CD14-positive monocyte (primary cell): Measurements from ENCODE around the gene CBLB. TPM values are rescaled to one million over a fixed set of nuclear protein-coding genes. Genes with fewer than 3 reads are reported as not detected.

ENCODE experiments used
- DNase-seq, 3 donors: peaks; one replicate each; pipeline ENCODE4 v3.0.0-alpha.2; 2011 to 2022
- H2AFZ ChIP-seq: 2 replicates; pipeline ENCODE4 v1.6.0; 2012; ENCODE audit warnings: mild to moderate bottlenecking, low read depth, low read length, inconsistent platforms; ENCODE audit not compliant: insufficient read depth, poor library complexity, severe bottlenecking
- H3K27ac ChIP-seq, 2 donors: 1 replicate in 1 of 2; 2 replicates in 1 of 2; pipeline ENCODE4 v1.5.1; 2012 to 2013; ENCODE audit warnings: low read length in 2 of 2, control low read depth in 1 of 2, inconsistent platforms in 1 of 2, low read depth in 1 of 2, mild to moderate bottlenecking in 1 of 2
- H3K27me3 ChIP-seq, 2 donors: one replicate each; pipeline versions ENCODE4 v1.6.0 to v1.6.1; 2011 to 2013; ENCODE audit warnings: low read length in 2 of 2; ENCODE audit not compliant: control insufficient read depth in 2 of 2, insufficient read depth in 2 of 2
- H3K36me3 ChIP-seq, 2 donors: replicated peaks in 1 of 2; 1 replicate in 1 of 2; 2 replicates in 1 of 2; pipeline versions ENCODE4 v1.5.1 to v1.6.1; 2012 to 2013; ENCODE audit warnings: low read length in 2 of 2, control low read depth in 1 of 2, inconsistent platforms in 1 of 2, mild to moderate bottlenecking in 1 of 2; ENCODE audit not compliant: insufficient read depth in 2 of 2, control insufficient read depth in 1 of 2
- H3K4me1 ChIP-seq, 2 donors: 1 replicate in 1 of 2; 2 replicates in 1 of 2; pipeline versions ENCODE4 v1.5.1 to v1.6.1; 2012 to 2013; ENCODE audit warnings: low read length in 2 of 2, control low read depth in 1 of 2, inconsistent platforms in 1 of 2, mild to moderate bottlenecking in 1 of 2, moderate library complexity in 1 of 2; ENCODE audit not compliant: insufficient read depth in 2 of 2, control insufficient read depth in 1 of 2
- H3K4me2 ChIP-seq: replicated peaks from 2 replicates; pipeline ENCODE3; 2012; ENCODE audit warnings: low read length, moderate library complexity, mild to moderate bottlenecking; ENCODE audit not compliant: poor library complexity, severe bottlenecking; ENCODE audit errors: extremely low read depth
- H3K4me3 ChIP-seq, 3 experiments: fragments of 200-600 bp in 1 of 3; sonication (generic) in 1 of 3; replicated peaks in 1 of 3; 1 replicate in 2 of 3; 2 replicates in 1 of 3; pipeline ENCODE4 v1.5.1; 2011 to 2013; ENCODE audit warnings: low read length in 3 of 3, mild to moderate bottlenecking in 3 of 3, control low read depth in 2 of 3, low read depth in 2 of 3, inconsistent platforms in 1 of 3, moderate library complexity in 1 of 3
- H3K79me2 ChIP-seq: 2 replicates; pipeline ENCODE4 v1.6.0; 2012; ENCODE audit warnings: mild to moderate bottlenecking, control low read depth, inconsistent platforms, low read length, moderate library complexity; ENCODE audit not compliant: insufficient read depth
- H3K9ac ChIP-seq: 2 replicates; pipeline ENCODE4 v1.6.0; 2017; ENCODE audit warnings: low read length, mild to moderate bottlenecking; ENCODE audit not compliant: insufficient read depth, poor library complexity, severe bottlenecking
- H3K9me3 ChIP-seq, 2 donors: replicated peaks in 1 of 2; 1 replicate in 1 of 2; 2 replicates in 1 of 2; pipeline versions ENCODE4 v1.5.1 to v1.6.1; 2012 to 2013; ENCODE audit warnings: low read length in 2 of 2, control low read depth in 1 of 2; ENCODE audit not compliant: control insufficient read depth in 1 of 2, insufficient read depth in 1 of 2
- H4K20me1 ChIP-seq: 2 replicates; pipeline ENCODE4 v1.6.0; 2012; ENCODE audit warnings: mild to moderate bottlenecking, low read length, control low read depth, moderate library complexity; ENCODE audit not compliant: insufficient read depth
- H3K27ac Mint-ChIP-seq, 7 donors: one replicate each; pipeline ENCODE4 v1.8.0; 2020; ENCODE audit warnings: mild to moderate bottlenecking in 7 of 7, mixed read lengths in 7 of 7, moderate library complexity in 6 of 7, inconsistent platforms in 2 of 7
- H3K27me3 Mint-ChIP-seq, 3 donors: one replicate each; pipeline ENCODE4 v1.8.0; 2021 to 2022; ENCODE audit warnings: low read depth in 3 of 3, mild to moderate bottlenecking in 3 of 3, mixed read lengths in 3 of 3, moderate library complexity in 3 of 3, inconsistent platforms in 1 of 3
- H3K36me3 Mint-ChIP-seq, 2 donors: one replicate each; pipeline ENCODE4 v1.8.0; 2020; ENCODE audit warnings: mixed read lengths in 2 of 2, inconsistent platforms in 1 of 2, mild to moderate bottlenecking in 1 of 2
- H3K4me1 Mint-ChIP-seq: one replicate; pipeline ENCODE4 v1.8.0; 2020; ENCODE audit warnings: mild to moderate bottlenecking, mixed read lengths
- H3K4me3 Mint-ChIP-seq, 2 donors: one replicate each; pipeline ENCODE4 v1.8.0; 2020; ENCODE audit warnings: mild to moderate bottlenecking in 2 of 2, mixed read lengths in 2 of 2, moderate library complexity in 1 of 2
- H3K9me3 Mint-ChIP-seq, 7 donors: one replicate each; pipeline ENCODE4 v1.8.0; 2020 to 2022; ENCODE audit warnings: mixed read lengths in 7 of 7, mild to moderate bottlenecking in 6 of 7, moderate library complexity in 6 of 7, inconsistent platforms in 2 of 7
- WGBS: methylation state at CpG from one replicate; pipeline ENCODE4 v1.1.5; 2013; ENCODE audit warnings: missing lambda C conversion rate; ENCODE audit not compliant: insufficient coverage; 5-methylcytosine and 5-hydroxymethylcytosine counted together
- intact Hi-C, 2 donors: fragments of 100-400 bp; cut with micrococcal nuclease; formaldehyde crosslinking; loops; one replicate each; pipeline versions ENCODE4 v1.15.0 to v1.15.1; 2023
- polyA plus RNA-seq, 3 donors: library from polyadenylated mRNA; depleted of rRNA in 1 of 3; unstranded in 2 of 3; stranded (reverse) in 1 of 3; fragments of 300-500 nt in 2 of 3; fragments of >200 nt in 1 of 3; fragmentation: Illumina TruSeq in 2 of 3; gene quantifications; 1 replicate in 2 of 3; 2 replicates in 1 of 3; pipeline ENCODE4 v1.2.3, GENCODE V29; 2012 to 2021
- TF ChIP-seq, protein P1 (sequence below): fragments of 200-600 bp; IDR thresholded peaks from one replicate; pipeline ENCODE4 v1.8.0; 2022; ENCODE audit warnings: antibody characterized with exemption, mild to moderate bottlenecking

Gene CBLB
- polyA plus RNA-seq, 3 donors: 1.6 to 8.1 (median 3.6) TPM

GRCh38 chr3:105907777-105908176, 39.0 kb upstream of the CBLB start:
- H3K27ac Mint-ChIP-seq: peak overlapping the region; percentile 22 to 83 (median 46)
- no peaks in the 10 kb centered on the region for H3K27me3 Mint-ChIP-seq

DNA sequence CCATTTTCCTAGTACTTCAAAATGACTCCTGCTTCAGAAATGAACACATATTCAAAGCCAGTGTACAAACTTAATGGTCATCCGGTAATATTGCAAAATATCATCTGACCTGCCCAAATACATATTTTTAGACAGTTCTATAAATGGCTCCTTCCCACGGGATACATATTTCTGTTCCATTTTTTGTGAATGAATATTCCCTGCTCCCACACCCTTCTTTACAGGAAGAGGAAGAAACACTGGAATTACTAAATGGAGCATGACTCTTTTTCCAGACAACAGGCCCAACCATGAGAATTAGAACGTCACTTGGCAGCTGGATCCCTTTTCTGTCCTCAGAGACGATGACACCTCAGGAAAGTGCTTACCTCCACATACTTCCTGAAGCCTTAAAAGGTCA, 38.0 kb upstream of the CBLB start:
- DNase-seq: peak; percentile 5 to 15 (median 10)
- TF ChIP-seq, protein P1, sequence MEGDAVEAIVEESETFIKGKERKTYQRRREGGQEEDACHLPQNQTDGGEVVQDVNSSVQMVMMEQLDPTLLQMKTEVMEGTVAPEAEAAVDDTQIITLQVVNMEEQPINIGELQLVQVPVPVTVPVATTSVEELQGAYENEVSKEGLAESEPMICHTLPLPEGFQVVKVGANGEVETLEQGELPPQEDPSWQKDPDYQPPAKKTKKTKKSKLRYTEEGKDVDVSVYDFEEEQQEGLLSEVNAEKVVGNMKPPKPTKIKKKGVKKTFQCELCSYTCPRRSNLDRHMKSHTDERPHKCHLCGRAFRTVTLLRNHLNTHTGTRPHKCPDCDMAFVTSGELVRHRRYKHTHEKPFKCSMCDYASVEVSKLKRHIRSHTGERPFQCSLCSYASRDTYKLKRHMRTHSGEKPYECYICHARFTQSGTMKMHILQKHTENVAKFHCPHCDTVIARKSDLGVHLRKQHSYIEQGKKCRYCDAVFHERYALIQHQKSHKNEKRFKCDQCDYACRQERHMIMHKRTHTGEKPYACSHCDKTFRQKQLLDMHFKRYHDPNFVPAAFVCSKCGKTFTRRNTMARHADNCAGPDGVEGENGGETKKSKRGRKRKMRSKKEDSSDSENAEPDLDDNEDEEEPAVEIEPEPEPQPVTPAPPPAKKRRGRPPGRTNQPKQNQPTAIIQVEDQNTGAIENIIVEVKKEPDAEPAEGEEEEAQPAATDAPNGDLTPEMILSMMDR: no peak
- Histone ChIP-seq H3K4me3 (peak overlapping the region in 1 of 3 experiments; percentile 33), H3K79me2 (no peaks in the 10 kb centered on the region), H2AFZ (no peak overlapping the region), H3K27me3 (no peaks in the 10 kb centered on the region), H3K9me3 (no peaks in the 10 kb centered on the region), H3K9ac (no peak overlapping the region), H3K4me1 (peaks cover 14 to 29% of the 10 kb centered on the region in 2 donors), H3K4me2 (peak overlapping the region; percentile 22), H3K36me3 (no peaks in the 10 kb centered on the region), H4K20me1 (no peaks in the 10 kb centered on the region), H3K27ac (peak overlapping the region in 1 of 2 donors; percentile 61)
- Mint-ChIP-seq H3K9me3 (peaks cover 0 to 3% (median 0%) of the 10 kb centered on the region in 7 donors), H3K36me3 (no peaks in the 10 kb centered on the region), H3K4me1 (peaks cover 12% of the 10 kb centered on the region), H3K27ac (peak overlapping the region in 2 of 7 donors; percentile 3 to 79), H3K27me3 (peaks cover 0 to 1% (median 0%) of the 10 kb centered on the region in 3 donors), H3K4me3 (no peak overlapping the region)
- intact Hi-C loops: no loop called here
- 8% methylated on average over 2 of the region's 4 CpGs for WGBS

More at GRCh38 chr3:105907777-105908176, 39.0 kb upstream of the CBLB start:
- H3K36me3 Mint-ChIP-seq: no peaks in the 10 kb centered on the region
- H3K27ac ChIP-seq: peak overlapping the region; percentile 11 to 61
- no peaks in the 10 kb centered on the region for H4K20me1 ChIP-seq
- peaks cover 12% of the 10 kb centered on the region for H3K4me1 Mint-ChIP-seq
- H3K9me3 Mint-ChIP-seq: peaks cover 0 to 3% (median 0%) of the 10 kb centered on the region in 7 donors
- TF ChIP-seq, protein P1: no peak
- H3K4me3 ChIP-seq: peak overlapping the region in 2 of 3 experiments; percentile 40 to 49
- peak overlapping the region; percentile 35 for H3K9ac ChIP-seq
- DNase-seq: peak; percentile 48 to 57 (median 56)
- peaks cover 19 to 38% of the 10 kb centered on the region in 2 donors for H3K4me1 ChIP-seq
- H3K9me3 ChIP-seq: no peaks in the 10 kb centered on the region
- H3K4me2 ChIP-seq: peak overlapping the region; percentile 63
- no peaks in the 10 kb centered on the region for H3K27me3 ChIP-seq
- intact Hi-C loops: no loop called here
- WGBS: 0% methylated on average over 1 of the region's 3 CpGs
- H2AFZ ChIP-seq: peak overlapping the region; percentile 69
- no peaks in the 10 kb centered on the region for H3K36me3 ChIP-seq
- H3K4me3 Mint-ChIP-seq: peak overlapping the region; percentile 1 to 70
- no peaks in the 10 kb centered on the region for H3K79me2 ChIP-seq
